Endothelial cell (in vitro differentiated cells): ENCODE data around the gene IDH2. TPM values are rescaled to one million over a fixed set of nuclear protein-coding genes. Genes with fewer than 3 reads are reported as not detected.

Experiments used
- DNase-seq: peaks from one replicate; pipeline ENCODE4 v3.0.0; 2021; ENCODE audit warnings: low spot score
- H3K27ac Mint-ChIP-seq: one replicate; pipeline ENCODE4 v1.8.0; 2021; ENCODE audit warnings: mixed read lengths, inconsistent platforms; ENCODE audit not compliant: unreplicated experiment
- H3K27me3 Mint-ChIP-seq: one replicate; pipeline ENCODE4 v1.8.0; 2021; ENCODE audit warnings: mild to moderate bottlenecking, moderate library complexity, mixed read lengths, inconsistent platforms; ENCODE audit not compliant: unreplicated experiment
- H3K36me3 Mint-ChIP-seq: one replicate; pipeline ENCODE4 v1.8.0; 2021; ENCODE audit warnings: mild to moderate bottlenecking, low read depth, mixed read lengths, inconsistent platforms; ENCODE audit not compliant: unreplicated experiment
- H3K4me1 Mint-ChIP-seq: one replicate; pipeline ENCODE4 v1.8.0; 2021; ENCODE audit warnings: mild to moderate bottlenecking, mixed read lengths, inconsistent platforms; ENCODE audit not compliant: unreplicated experiment
- H3K4me3 Mint-ChIP-seq: one replicate; pipeline ENCODE4 v1.8.0; 2021; ENCODE audit warnings: mild to moderate bottlenecking, mixed read lengths, inconsistent platforms; ENCODE audit not compliant: unreplicated experiment
- H3K9me3 Mint-ChIP-seq: one replicate; pipeline ENCODE4 v1.8.0; 2021; ENCODE audit warnings: mixed read lengths, inconsistent platforms; ENCODE audit not compliant: unreplicated experiment
- total RNA-seq: library from RNA; stranded (reverse); fragmentation: NEBNext Ultra II Directional; extraction: Animal tissue kit (Norgen Biotek cat#: 25700); gene quantifications from one replicate; pipeline ENCODE4 v1.2.1, GENCODE V29; 2021; ENCODE audit not compliant: unreplicated experiment
- TF ChIP-seq, protein P1 (sequence below): fragments of 200-600 bp; sonication (generic); IDR thresholded peaks from one replicate; pipeline ENCODE4 v1.5.0; 2021; ENCODE audit warnings: antibody characterized with exemption; ENCODE audit not compliant: unreplicated experiment

The IDH2 gene
- total RNA-seq, 1 donor from 2014 or later: 133 TPM

DNA sequence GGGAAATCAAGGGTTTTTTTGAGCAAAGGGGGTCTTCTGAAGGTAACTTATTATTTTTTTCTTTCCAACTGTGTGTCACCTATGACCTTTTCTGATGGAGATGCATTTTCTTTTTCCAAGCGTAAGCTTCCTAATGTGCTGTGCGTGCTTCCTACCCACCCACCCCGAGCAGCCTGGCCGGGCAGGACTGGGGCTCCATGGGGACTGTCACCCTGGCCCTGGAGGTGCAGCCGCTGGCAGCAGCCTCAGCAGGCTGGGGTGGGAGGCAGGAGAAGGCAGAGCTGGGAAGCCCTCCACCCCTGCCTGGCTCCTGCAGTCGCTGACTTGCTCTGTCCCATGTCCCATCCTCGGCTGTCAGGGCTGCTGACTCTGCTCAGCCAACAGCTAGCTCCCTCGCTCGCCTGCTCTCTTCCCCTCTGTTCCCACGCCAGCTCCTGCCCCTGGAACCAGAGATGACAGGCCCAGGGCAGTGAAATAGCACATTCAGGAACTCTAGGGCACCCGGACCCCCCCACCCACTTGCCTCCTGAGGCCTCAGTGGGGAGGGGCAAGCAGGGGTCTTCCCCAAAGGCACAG is 21.4 kb downstream of the IDH2 start:
- Mint-ChIP-seq H3K4me1 (peaks cover 20% of the 10 kb centered on the region), H3K9me3 (no peaks in the 10 kb centered on the region), H3K27ac (no peak overlapping the region), H3K36me3 (peaks cover 19% of the 10 kb centered on the region), H3K27me3 (peaks cover 7% of the 10 kb centered on the region), H3K4me3 (no peak overlapping the region)
- no peak for DNase-seq
- TF ChIP-seq, protein P1, sequence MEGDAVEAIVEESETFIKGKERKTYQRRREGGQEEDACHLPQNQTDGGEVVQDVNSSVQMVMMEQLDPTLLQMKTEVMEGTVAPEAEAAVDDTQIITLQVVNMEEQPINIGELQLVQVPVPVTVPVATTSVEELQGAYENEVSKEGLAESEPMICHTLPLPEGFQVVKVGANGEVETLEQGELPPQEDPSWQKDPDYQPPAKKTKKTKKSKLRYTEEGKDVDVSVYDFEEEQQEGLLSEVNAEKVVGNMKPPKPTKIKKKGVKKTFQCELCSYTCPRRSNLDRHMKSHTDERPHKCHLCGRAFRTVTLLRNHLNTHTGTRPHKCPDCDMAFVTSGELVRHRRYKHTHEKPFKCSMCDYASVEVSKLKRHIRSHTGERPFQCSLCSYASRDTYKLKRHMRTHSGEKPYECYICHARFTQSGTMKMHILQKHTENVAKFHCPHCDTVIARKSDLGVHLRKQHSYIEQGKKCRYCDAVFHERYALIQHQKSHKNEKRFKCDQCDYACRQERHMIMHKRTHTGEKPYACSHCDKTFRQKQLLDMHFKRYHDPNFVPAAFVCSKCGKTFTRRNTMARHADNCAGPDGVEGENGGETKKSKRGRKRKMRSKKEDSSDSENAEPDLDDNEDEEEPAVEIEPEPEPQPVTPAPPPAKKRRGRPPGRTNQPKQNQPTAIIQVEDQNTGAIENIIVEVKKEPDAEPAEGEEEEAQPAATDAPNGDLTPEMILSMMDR: no peak

DNA sequence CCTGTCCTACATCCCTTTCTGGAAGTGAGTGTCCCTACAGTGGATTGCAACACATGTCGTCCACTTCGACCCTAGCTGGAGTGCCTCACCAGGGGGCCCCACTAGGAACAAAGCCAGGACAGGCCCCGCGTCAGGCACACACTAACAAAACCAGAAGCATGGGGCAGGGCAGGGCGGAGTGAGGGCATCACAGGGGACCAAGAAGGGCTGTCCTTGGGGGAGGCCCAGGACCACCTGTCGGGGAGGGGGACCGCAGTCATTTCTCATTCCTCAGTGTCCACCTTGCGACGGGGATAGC is 21.9 kb downstream of the IDH2 start:
- no peak overlapping the region for H3K27ac Mint-ChIP-seq

DNA sequence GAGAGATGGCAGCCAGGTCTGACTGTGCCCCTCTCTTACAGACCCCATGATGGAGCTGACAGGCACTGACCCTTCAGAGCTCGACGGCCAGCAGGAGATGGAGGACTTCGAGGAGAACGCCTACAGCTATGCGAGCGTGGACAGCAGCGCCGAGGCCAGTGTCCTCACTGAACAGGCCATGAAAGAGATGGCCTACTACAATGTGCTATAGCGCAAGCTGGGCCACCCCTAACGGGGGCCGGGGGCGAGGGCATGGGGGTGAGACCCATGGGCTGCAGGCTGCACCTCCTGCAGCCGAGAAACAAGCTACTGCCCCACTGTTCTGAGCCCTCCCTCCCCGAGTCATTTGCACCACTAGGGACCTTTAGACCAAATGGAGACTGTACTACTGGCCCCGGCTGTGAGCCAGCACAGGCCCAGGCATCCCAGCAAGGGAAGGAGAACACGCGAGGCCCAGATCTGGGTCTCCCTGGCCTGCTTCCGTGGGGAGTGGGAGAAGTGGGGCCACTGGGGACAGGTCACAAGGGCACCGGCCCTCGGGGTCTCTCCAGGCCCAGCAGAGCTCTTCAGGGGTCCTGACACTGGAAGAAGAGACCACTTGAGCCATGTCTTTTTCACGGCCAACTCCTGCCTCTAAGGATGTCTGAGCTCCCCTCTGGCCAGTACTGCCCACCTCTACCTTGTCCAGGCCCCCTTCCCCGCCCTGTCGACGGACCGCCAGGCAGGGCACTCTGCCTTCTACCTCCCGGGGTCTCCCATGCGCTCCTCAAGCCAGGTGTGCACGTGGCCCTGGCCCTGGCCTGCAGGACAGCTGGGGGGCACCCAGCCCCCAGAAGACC is 22.4 kb downstream of the IDH2 start:
- TF ChIP-seq, protein P1: no peak
- no peak for DNase-seq
- peaks cover 19% of the 10 kb centered on the region for H3K36me3 Mint-ChIP-seq
- no peak overlapping the region for H3K4me3 Mint-ChIP-seq
- H3K27me3 Mint-ChIP-seq: peaks cover 7% of the 10 kb centered on the region
- no peaks in the 10 kb centered on the region for H3K9me3 Mint-ChIP-seq
- H3K27ac Mint-ChIP-seq: no peak overlapping the region
- H3K4me1 Mint-ChIP-seq: peaks cover 16% of the 10 kb centered on the region

More for the DNA sequence above, 21.9 kb downstream of the IDH2 start:
- H3K4me3 Mint-ChIP-seq: no peak overlapping the region
- peaks cover 19% of the 10 kb centered on the region for H3K36me3 Mint-ChIP-seq
- H3K27me3 Mint-ChIP-seq: peaks cover 7% of the 10 kb centered on the region
- TF ChIP-seq, protein P1: no peak
- H3K9me3 Mint-ChIP-seq: no peaks in the 10 kb centered on the region
- H3K4me1 Mint-ChIP-seq: peaks cover 16% of the 10 kb centered on the region
- DNase-seq: no peak

DNA sequence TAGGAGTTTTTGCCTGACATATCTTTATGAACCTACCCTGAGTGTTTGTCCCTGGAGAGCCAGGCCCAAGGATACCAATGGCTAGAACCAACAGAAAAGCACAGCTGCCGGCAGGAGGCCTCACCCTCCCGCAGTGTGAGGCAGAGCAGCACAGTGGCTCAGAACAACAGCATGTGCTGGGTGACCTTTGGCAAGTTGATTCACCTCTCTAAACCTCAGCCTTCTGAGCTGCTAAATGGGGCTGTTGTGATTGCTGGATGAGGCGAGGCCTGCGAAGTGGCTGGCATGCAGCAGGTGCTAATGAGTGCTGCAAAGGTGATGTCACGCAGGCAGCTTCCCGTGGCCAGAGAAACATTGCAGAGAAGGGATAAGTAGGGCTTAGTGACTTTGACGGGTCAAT is 23.3 kb downstream of the IDH2 start:
- Mint-ChIP-seq H3K27me3 (peaks cover 10% of the 10 kb centered on the region), H3K36me3 (peaks cover 26% of the 10 kb centered on the region), H3K4me1 (peaks cover 16% of the 10 kb centered on the region), H3K27ac (peak overlapping the region; percentile 67), H3K9me3 (no peaks in the 10 kb centered on the region), H3K4me3 (peak overlapping the region; percentile 47)
- DNase-seq: no peak
- TF ChIP-seq, protein P1: no peak

DNA sequence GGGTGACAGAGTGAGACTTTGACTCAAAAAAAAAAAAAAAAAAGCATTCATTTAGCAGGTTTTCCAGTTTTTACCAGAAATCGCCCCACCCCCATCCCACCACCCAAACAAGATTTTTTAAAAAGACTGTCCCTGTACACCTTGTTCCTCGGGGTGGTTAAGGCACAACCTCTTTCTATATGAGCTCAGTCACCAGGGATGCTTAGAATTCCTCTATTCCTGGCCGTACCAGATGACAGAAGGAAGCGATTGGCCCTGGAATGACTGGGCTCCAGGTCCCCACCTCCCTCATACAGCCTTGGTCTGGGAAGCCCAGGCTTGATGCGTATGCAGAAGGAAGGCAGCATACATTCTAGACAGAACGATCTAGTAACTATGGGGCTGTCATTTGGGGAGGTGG is 25.6 kb downstream of the IDH2 start:
- Mint-ChIP-seq H3K4me1 (peaks cover 7% of the 10 kb centered on the region), H3K4me3 (no peak overlapping the region), H3K27ac (no peak overlapping the region), H3K9me3 (no peaks in the 10 kb centered on the region), H3K27me3 (peaks cover 11% of the 10 kb centered on the region), H3K36me3 (peaks cover 33% of the 10 kb centered on the region)
- TF ChIP-seq, protein P1: no peak
- DNase-seq: no peak
